HUES48 (cell line): ENCODE results near the gene RSPH3.
"Not testable (repeated sequence)": the region's sequence is repeated elsewhere in the genome, so short reads cannot be mapped to it uniquely, and the experiment has no call there.

ENCODE experiments used
- H3K27ac ChIP-seq: one replicate; pipeline ENCODE4 v1.7.0; 2013; ENCODE audit warnings: low read depth, low read length, inconsistent platforms
- H3K27me3 ChIP-seq: 2 replicates; pipeline ENCODE4 v1.6.1; 2013; ENCODE audit warnings: mild to moderate bottlenecking, low read length; ENCODE audit not compliant: control insufficient read depth, insufficient read depth
- H3K36me3 ChIP-seq: 2 replicates; pipeline ENCODE4 v1.6.1; 2013; ENCODE audit warnings: low read length; ENCODE audit not compliant: control insufficient read depth, insufficient read depth
- H3K4me1 ChIP-seq: 2 replicates; pipeline ENCODE4 v1.6.1; 2013; ENCODE audit warnings: mild to moderate bottlenecking, low read length; ENCODE audit not compliant: control insufficient read depth, insufficient read depth
- H3K4me3 ChIP-seq: 2 replicates; pipeline ENCODE4 v1.5.1; 2013; ENCODE audit warnings: mild to moderate bottlenecking, low read depth, low read length
- H3K9ac ChIP-seq: 2 replicates; pipeline ENCODE4 v1.6.1; 2013; ENCODE audit warnings: mild to moderate bottlenecking, low read depth, low read length, moderate library complexity
- H3K9me3 ChIP-seq: 2 replicates; pipeline ENCODE4 v1.6.1; 2013; ENCODE audit warnings: low read length; ENCODE audit not compliant: control insufficient read depth, insufficient read depth

RSPH3 gene

GRCh38 chr6:159039885-159040258 is 39.9 kb upstream of the RSPH3 start:
- Histone ChIP-seq H3K36me3 (no peaks in the 10 kb centered on the region), H3K9me3 (no peaks in the 10 kb centered on the region), H3K9ac (no peak overlapping the region), H3K27ac (no peak overlapping the region), H3K27me3 (no peaks in the 10 kb centered on the region), H3K4me3 (no peak overlapping the region), H3K4me1 (peaks cover 9% of the 10 kb centered on the region)

DNA sequence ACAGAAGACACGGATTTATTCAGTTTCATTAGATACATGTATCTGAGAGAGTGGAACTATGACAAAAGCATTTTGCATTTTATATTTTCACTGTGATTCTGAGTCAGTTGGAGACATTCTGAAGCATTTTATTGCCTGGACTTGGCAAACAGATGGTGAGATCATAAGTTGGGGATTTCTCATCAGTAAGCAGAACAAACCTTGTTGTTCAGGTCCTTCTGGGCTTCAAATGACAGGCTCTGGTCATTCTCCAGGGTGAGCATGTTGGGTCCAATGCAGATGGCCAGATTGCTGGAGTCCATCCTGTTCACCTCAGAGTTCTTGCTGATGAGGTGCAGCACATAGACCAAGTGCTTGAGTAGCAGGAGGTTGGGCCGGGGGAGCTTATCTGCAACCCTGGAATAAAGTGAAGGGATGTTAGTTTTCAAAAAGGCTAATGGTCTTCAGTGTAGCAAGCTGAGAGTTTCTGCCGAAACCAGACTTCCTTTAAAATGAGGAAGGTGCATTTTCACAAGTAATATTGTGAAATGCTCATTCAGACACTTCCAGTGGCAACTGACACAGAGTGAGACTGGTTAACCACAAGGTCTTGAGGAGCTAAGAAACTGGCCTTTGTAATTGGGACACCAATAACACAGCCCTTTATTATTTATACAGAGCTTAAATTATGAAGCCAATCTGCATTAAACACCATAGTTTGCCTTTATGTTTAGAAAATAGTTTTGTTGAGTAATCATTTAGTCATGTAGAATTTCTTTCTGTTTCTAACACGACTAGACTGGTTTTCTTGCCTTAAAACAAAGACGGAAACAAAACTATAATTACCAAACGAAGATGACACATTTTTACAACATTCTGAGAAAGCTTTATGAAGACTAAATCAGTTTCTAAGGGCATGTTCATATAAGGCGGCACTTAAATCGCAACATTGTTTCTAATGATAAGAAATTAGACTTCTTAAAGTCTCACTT is 39.2 kb upstream of the RSPH3 start:
- Histone ChIP-seq H3K27ac (no peak overlapping the region), H3K27me3 (no peaks in the 10 kb centered on the region), H3K4me1 (peaks cover 9% of the 10 kb centered on the region), H3K9ac (no peak overlapping the region), H3K4me3 (no peak overlapping the region), H3K36me3 (no peaks in the 10 kb centered on the region), H3K9me3 (no peaks in the 10 kb centered on the region)

- H3K27me3 ChIP-seq, H3K9ac ChIP-seq, H3K27ac ChIP-seq, H3K4me1 ChIP-seq, H3K9me3 ChIP-seq, H3K4me3 ChIP-seq, H3K36me3 ChIP-seq: not testable (repeated sequence)
Observed at GRCh38 chr6:159038318-159038717, 38.3 kb upstream of the RSPH3 start.

DNA sequence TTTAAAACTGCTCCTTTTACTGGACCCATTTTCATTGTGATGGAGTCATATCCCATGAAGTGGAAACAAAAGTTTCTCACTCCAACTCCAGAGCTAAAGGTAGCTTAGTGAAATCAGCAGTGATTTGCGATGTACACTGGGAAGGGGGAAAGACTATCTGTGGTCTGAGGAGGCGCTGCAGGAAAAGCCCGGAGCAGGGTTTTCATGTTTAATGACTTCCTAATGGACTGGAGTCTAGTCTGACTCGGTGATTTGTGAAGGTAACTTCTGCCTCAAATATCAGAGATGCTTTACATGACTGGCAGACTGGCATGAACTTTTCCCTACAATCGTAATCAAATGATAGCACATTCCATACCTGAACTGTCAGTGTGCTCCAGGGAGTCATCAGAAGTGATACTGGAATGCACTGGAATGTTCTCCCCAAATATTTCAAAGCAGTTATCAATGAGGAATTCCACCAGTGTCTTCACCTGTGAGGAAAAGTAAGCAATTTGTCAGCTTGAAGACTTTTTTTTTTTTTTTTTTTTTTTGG is 37.8 kb upstream of the RSPH3 start:
- Histone ChIP-seq H3K4me3 (no peak overlapping the region), H3K4me1 (peaks cover 8% of the 10 kb centered on the region), H3K36me3 (no peaks in the 10 kb centered on the region), H3K9ac (no peak overlapping the region), H3K27ac (no peak overlapping the region), H3K27me3 (no peaks in the 10 kb centered on the region), H3K9me3 (no peaks in the 10 kb centered on the region)

DNA sequence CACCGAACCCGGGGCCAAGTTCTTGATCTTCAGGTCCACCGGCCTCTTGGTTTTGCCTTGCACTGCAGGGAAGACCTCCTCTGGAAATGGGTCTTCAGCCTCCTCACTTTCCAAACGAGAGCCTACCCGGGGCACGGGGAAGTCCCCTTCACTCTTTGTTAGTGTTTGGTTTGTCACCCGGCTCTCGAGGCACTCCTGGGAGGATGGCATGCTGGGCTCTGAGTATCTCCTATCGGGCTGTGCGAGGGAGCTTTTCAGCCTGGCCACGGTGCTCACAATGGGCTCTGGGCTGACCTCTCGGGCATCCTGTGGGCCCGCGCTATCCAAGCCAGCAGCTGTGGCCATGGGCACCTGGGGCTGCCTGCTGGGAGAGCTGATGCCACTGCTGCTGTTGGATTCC is 36.7 kb upstream of the RSPH3 start:
- Histone ChIP-seq H3K36me3 (no peaks in the 10 kb centered on the region), H3K9ac (no peak overlapping the region), H3K9me3 (no peaks in the 10 kb centered on the region), H3K4me1 (no peaks in the 10 kb centered on the region), H3K27ac (no peak overlapping the region), H3K4me3 (no peak overlapping the region), H3K27me3 (no peaks in the 10 kb centered on the region)

GRCh38 chr6:159035891-159036290 is 35.9 kb upstream of the RSPH3 start:
- no peaks in the 10 kb centered on the region for H3K27me3 ChIP-seq
- no peaks in the 10 kb centered on the region for H3K4me1 ChIP-seq
- H3K27ac ChIP-seq, result no peak overlapping the region
- no peaks in the 10 kb centered on the region for H3K36me3 ChIP-seq
- H3K4me3 ChIP-seq, result no peak overlapping the region
- H3K9ac ChIP-seq, result no peak overlapping the region
- H3K9me3 ChIP-seq, result no peaks in the 10 kb centered on the region

- Histone ChIP-seq H3K9ac (no peak overlapping the region), H3K9me3 (no peaks in the 10 kb centered on the region), H3K36me3 (no peaks in the 10 kb centered on the region), H3K27me3 (no peaks in the 10 kb centered on the region), H3K4me3 (no peak overlapping the region), H3K4me1 (no peaks in the 10 kb centered on the region), H3K27ac (no peak overlapping the region)
Observed at GRCh38 chr6:159033160-159034049, 33.4 kb upstream of the RSPH3 start.

GRCh38 chr6:159031846-159032245 is 31.8 kb upstream of the RSPH3 start:
- Histone ChIP-seq H3K4me3 (no peak overlapping the region), H3K9me3 (no peaks in the 10 kb centered on the region), H3K36me3 (no peaks in the 10 kb centered on the region), H3K9ac (no peak overlapping the region), H3K27ac (no peak overlapping the region), H3K4me1 (no peaks in the 10 kb centered on the region), H3K27me3 (no peaks in the 10 kb centered on the region)

GRCh38 chr6:159030168-159030567 is 30.2 kb upstream of the RSPH3 start:
- no peaks in the 10 kb centered on the region for H3K4me1 ChIP-seq
- no peak overlapping the region for H3K4me3 ChIP-seq
- H3K9me3 ChIP-seq, result no peaks in the 10 kb centered on the region
- no peak overlapping the region for H3K9ac ChIP-seq
- H3K27me3 ChIP-seq, result no peaks in the 10 kb centered on the region
- no peaks in the 10 kb centered on the region for H3K36me3 ChIP-seq
- no peak overlapping the region for H3K27ac ChIP-seq

- not testable (repeated sequence) for H3K4me3 ChIP-seq, H3K27me3 ChIP-seq, H3K36me3 ChIP-seq, H3K9me3 ChIP-seq, H3K27ac ChIP-seq, H3K9ac ChIP-seq, H3K4me1 ChIP-seq
Observed at GRCh38 chr6:159025224-159025623, 25.2 kb upstream of the RSPH3 start.

GRCh38 chr6:159023893-159024292 is 23.9 kb upstream of the RSPH3 start:
- Histone ChIP-seq H3K27ac (no peak overlapping the region), H3K27me3 (no peaks in the 10 kb centered on the region), H3K4me1 (no peaks in the 10 kb centered on the region), H3K36me3 (no peaks in the 10 kb centered on the region), H3K4me3 (no peak overlapping the region), H3K9me3 (0 out of 2 replicates have a peak, but pooled peaks cover 4% of the 10 kb centered on the region), H3K9ac (no peak overlapping the region)
